Aorta (tissue), 5 donors: ENCODE results near the gene DTL. TPM values are rescaled to one million over a fixed set of nuclear protein-coding genes. Genes with fewer than 3 reads are reported as not detected.
"Not testable (repeated sequence)": the region's sequence is repeated elsewhere in the genome, so short reads cannot be mapped to it uniquely, and the experiment has no call there.

Experiments
- ATAC-seq: fragments of 200-7000 bp; cut with Tn5 transposase; one replicate; pipeline ENCODE4 v1.9.1; 2022; ENCODE audit warnings: moderate library complexity; ENCODE audit not compliant: low FRiP score
- DNase-seq, 2 donors: peaks; one replicate each; pipeline ENCODE4 v3.0.0-alpha.2; 2020
- H3K27ac ChIP-seq, 2 donors: one replicate each; pipeline ENCODE4 v1.5.1; 2013; ENCODE audit warnings: low read length in 2 of 2, mild to moderate bottlenecking in 2 of 2, moderate library complexity in 2 of 2, control low read depth in 1 of 2, inconsistent platforms in 1 of 2, low read depth in 1 of 2
- H3K27me3 ChIP-seq, 2 donors: one replicate each; pipeline ENCODE4 v1.6.1; 2013; ENCODE audit warnings: control low read depth in 1 of 2, low read length in 1 of 2, mild to moderate bottlenecking in 1 of 2, moderate library complexity in 1 of 2; ENCODE audit not compliant: insufficient read depth in 2 of 2, control insufficient read depth in 1 of 2
- H3K36me3 ChIP-seq, 2 donors: one replicate each; pipeline ENCODE4 v1.6.1; 2013; ENCODE audit warnings: control low read depth in 1 of 2, low read length in 1 of 2, mild to moderate bottlenecking in 1 of 2; ENCODE audit not compliant: insufficient read depth in 2 of 2, control insufficient read depth in 1 of 2
- H3K4me1 ChIP-seq, 2 donors: one replicate each; pipeline ENCODE4 v1.6.1; 2013; ENCODE audit warnings: low read length in 2 of 2, control low read depth in 1 of 2, mild to moderate bottlenecking in 1 of 2, moderate library complexity in 1 of 2; ENCODE audit not compliant: insufficient read depth in 2 of 2, control insufficient read depth in 1 of 2
- H3K4me3 ChIP-seq, 2 donors: one replicate each; pipeline ENCODE4 v1.5.1; 2013; ENCODE audit warnings: low read length in 2 of 2, control low read depth in 1 of 2, mild to moderate bottlenecking in 1 of 2
- H3K9me3 ChIP-seq: one replicate; pipeline ENCODE4 v1.6.1; 2013; ENCODE audit warnings: mild to moderate bottlenecking, low read length; ENCODE audit not compliant: control insufficient read depth
- WGBS, 2 donors: extraction: QIAGEN DNeasy Blood & Tissue Kit; methylation state at CpG; one replicate each; pipeline ENCODE4 v1.1.7; 2013; 5-methylcytosine and 5-hydroxymethylcytosine counted together
- intact Hi-C, 2 donors: fragments of 100-400 bp; cut with DNase I; formaldehyde crosslinking; loops; one replicate each; pipeline versions ENCODE4 v1.14.2 to v1.15.0; 2022
- long read RNA-seq, 2 donors: library from polyadenylated mRNA; unstranded; transcript quantifications; one replicate each; pipeline ENCODE4 v2.0.0, GENCODE V29; 2020 to 2021
- polyA plus RNA-seq, 2 donors: library from polyadenylated mRNA; stranded (reverse); fragments of 200-250 nt; gene quantifications; one replicate each; pipeline ENCODE4 v1.2.3, GENCODE V29; 2013
- total RNA-seq, 2 donors: library from RNA; stranded (reverse); fragmentation: NEBNext Ultra II Directional; extraction: Animal tissue kit (Norgen Biotek cat#: 25700); gene quantifications; one replicate each; pipeline ENCODE4 v1.2.1, GENCODE V29; 2021
- donor health status: healthy with polysubstance abuse.
- donor health status: Bipolar disorder and iron deficiency.
- donor health status: DM: no; HTN: no; CAD: no.
- donor health status: DM: no; HTN: no; CAD: no.
- donor health status: DM: yes; HTN: yes; CAD: no.

DTL gene
- 1 to 10 TPM; 1.2 to 1.3 TPM for total RNA-seq
- under 1 TPM in 1 of 2 donors, not detected in 1; 0.10 TPM for polyA plus RNA-seq
- long read RNA-seq, donor 1, full-length matches to known transcripts = 1 of 3 reads
- long read RNA-seq, donor 1, partial matches to known transcripts = 2 of 3 reads
- long read RNA-seq, donor 1, other reads (novel, unspliced or antisense) = 0 of 3 reads
- long read RNA-seq, donor 2, full-length matches to known transcripts = 1 of 1 reads
- long read RNA-seq, donor 2, partial matches to known transcripts = 0 of 1 reads
- long read RNA-seq, donor 2, other reads (novel, unspliced or antisense) = 0 of 1 reads

GRCh38 chr1:212035123-212035834, at the start of gene DTL, which contains the start of gene INTS7:
Gene DTL, plus strand, starts transcription at chr1:212035748. Its CDS starts 143 bp downstream, at chr1:212035891.
Gene INTS7, minus strand, starts transcription at chr1:212035557. Its CDS starts 120 bp downstream, at chr1:212035437.
- no peaks in the 10 kb centered on the region for H3K36me3 ChIP-seq
- peaks cover 0 to 3% of the 10 kb centered on the region in 2 donors for H3K4me1 ChIP-seq
- DNase-seq (peak; percentile 99), ATAC-seq (peak; percentile 98)
- no peaks in the 10 kb centered on the region for H3K9me3 ChIP-seq
- H3K4me3 ChIP-seq = peak within 1 kb of the TSS; percentile 22 to 56
- peak within 1 kb of the TSS in 1 of 2 donors; percentile 52 for H3K27ac ChIP-seq
- intact Hi-C loops = loop anchor here in 1 of 2 donors (10.0 kb wide), 1 partner anchor 350 kb away; no protein-coding TSS in a partner anchor
- WGBS, 2 donors = 0% methylated on average over 53 of the region's 53 CpGs
- no peaks in the 10 kb centered on the region for H3K27me3 ChIP-seq

- intact Hi-C loops = no loop called here
- no peaks in the 10 kb centered on the region for H3K27me3 ChIP-seq
Observed at GRCh38 chr1:211986628-211987254, 48.8 kb upstream of the DTL start.

GRCh38 chr1:211991695-211992094, 43.9 kb upstream of the DTL start:
- Histone ChIP-seq H3K36me3 (no peaks in the 10 kb centered on the region), H3K9me3 (no peaks in the 10 kb centered on the region), H3K27me3 (no peaks in the 10 kb centered on the region), H3K4me3 (no peak overlapping the region), H3K27ac (no peak overlapping the region), H3K4me1 (no peaks in the 10 kb centered on the region)
- intact Hi-C loops = no loop called here
- ATAC-seq (no peak), DNase-seq (no peak)

More at GRCh38 chr1:211986628-211987254, 48.8 kb upstream of the DTL start:
- ATAC-seq (no peak), DNase-seq (no peak)
- H3K27ac ChIP-seq = no peak overlapping the region
- 82 to 85% methylated on average over 7 of the region's 7 CpGs for WGBS, 2 donors
- H3K4me1 ChIP-seq = no peaks in the 10 kb centered on the region
- H3K36me3 ChIP-seq = peaks cover 2 to 4% of the 10 kb centered on the region in 2 donors
- no peak overlapping the region for H3K4me3 ChIP-seq
- H3K9me3 ChIP-seq = no peaks in the 10 kb centered on the region

- intact Hi-C loops, H3K27ac ChIP-seq, H3K4me3 ChIP-seq, H3K4me1 ChIP-seq, DNase-seq, H3K27me3 ChIP-seq, H3K36me3 ChIP-seq, H3K9me3 ChIP-seq, ATAC-seq: not testable (repeated sequence)
- WGBS, 2 donors = 98 to 99% methylated on average over 4 of the region's 4 CpGs
Observed at GRCh38 chr1:211997426-211997825, 38.1 kb upstream of the DTL start.

GRCh38 chr1:212002536-212002935, 33.0 kb upstream of the DTL start:
- no peak for DNase-seq
- H3K36me3 ChIP-seq = peaks cover 0 to 3% of the 10 kb centered on the region in 2 donors
- no peak overlapping the region for H3K27ac ChIP-seq
- 66 to 73% methylated on average over 3 of the region's 3 CpGs for WGBS, 2 donors
- intact Hi-C loops = no loop called here
- H3K27me3 ChIP-seq = no peaks in the 10 kb centered on the region
- ATAC-seq = no peak
- H3K4me3 ChIP-seq = no peak overlapping the region
- H3K9me3 ChIP-seq = no peaks in the 10 kb centered on the region
- peaks cover 0 to 2% of the 10 kb centered on the region in 2 donors for H3K4me1 ChIP-seq

GRCh38 chr1:212004895-212005608, 30.5 kb upstream of the DTL start:
- no peak for ATAC-seq

GRCh38 chr1:212007178-212007577, 28.4 kb upstream of the DTL start:
- H3K4me3 ChIP-seq = no peak overlapping the region
- no peaks in the 10 kb centered on the region for H3K4me1 ChIP-seq
- no peak overlapping the region for H3K27ac ChIP-seq
- ATAC-seq = no peak
- H3K27me3 ChIP-seq = no peaks in the 10 kb centered on the region
- peaks cover 3% of the 10 kb centered on the region in 2 donors for H3K36me3 ChIP-seq
- WGBS, 2 donors = 94 to 97% methylated on average over 4 of the region's 4 CpGs
- no peaks in the 10 kb centered on the region for H3K9me3 ChIP-seq
- intact Hi-C loops = no loop called here
- DNase-seq = no peak

More at GRCh38 chr1:212004895-212005608, 30.5 kb upstream of the DTL start:
- WGBS, 2 donors = 89 to 92% methylated on average over 7 of the region's 7 CpGs
- Histone ChIP-seq H3K9me3 (no peaks in the 10 kb centered on the region), H3K27ac (no peak overlapping the region), H3K27me3 (no peaks in the 10 kb centered on the region), H3K36me3 (peaks cover 3% of the 10 kb centered on the region in 2 donors), H3K4me1 (no peaks in the 10 kb centered on the region), H3K4me3 (no peak overlapping the region)
- no peak for DNase-seq
- intact Hi-C loops = no loop called here

GRCh38 chr1:212007886-212008285, 27.7 kb upstream of the DTL start:
- no peak for ATAC-seq
- Histone ChIP-seq H3K4me1 (no peaks in the 10 kb centered on the region), H3K36me3 (peaks cover 3% of the 10 kb centered on the region in 2 donors), H3K9me3 (no peaks in the 10 kb centered on the region), H3K4me3 (no peak overlapping the region), H3K27me3 (no peaks in the 10 kb centered on the region), H3K27ac (no peak overlapping the region)
- 88 to 91% methylated on average over 9 of the region's 9 CpGs for WGBS, 2 donors
- intact Hi-C loops = no loop called here
- no peak for DNase-seq
